Kidney (tissue), 14 donors: Measurements from ENCODE around the gene PID1. TPM values are rescaled to one million over a fixed set of nuclear protein-coding genes. Genes with fewer than 3 reads are reported as not detected.

Experiments
- DNase-seq, 5 donors: peaks; one replicate each; pipeline ENCODE4 v3.0.0-alpha.2; 2013 to 2020
- FAIRE-seq: peaks from 2 replicates; lab custom pipeline; 2012; peaks lifted over from hg19 to GRCh38; lab: Jason Lieb, UNC
- H3K27ac ChIP-seq, 2 donors: one replicate each; pipeline ENCODE4 v1.7.0; 2013; ENCODE audit warnings: low read depth in 2 of 2, low read length in 2 of 2, inconsistent platforms in 1 of 2
- H3K27me3 ChIP-seq: one replicate; pipeline ENCODE4 v1.7.1; 2013; ENCODE audit warnings: low read length, inconsistent platforms; ENCODE audit not compliant: control insufficient read depth, insufficient read depth
- H3K36me3 ChIP-seq, 3 donors: one replicate each; pipeline versions ENCODE4 v1.7.0 to v1.7.1; 2013; ENCODE audit warnings: low read length in 3 of 3, control low read depth in 1 of 3, inconsistent platforms in 1 of 3; ENCODE audit not compliant: insufficient read depth in 3 of 3, control insufficient read depth in 2 of 3
- H3K4me1 ChIP-seq, 3 donors: one replicate each; pipeline versions ENCODE4 v1.7.0 to v1.7.1; 2013; ENCODE audit warnings: low read length in 3 of 3, inconsistent platforms in 1 of 3, low read depth in 1 of 3; ENCODE audit not compliant: control insufficient read depth in 2 of 3, insufficient read depth in 2 of 3
- H3K4me3 ChIP-seq, 3 donors: one replicate each; pipeline versions ENCODE4 v1.7.0 to v1.8.1; 2013; ENCODE audit warnings: low read length in 3 of 3, control low read depth in 1 of 3, inconsistent platforms in 1 of 3
- H3K9ac ChIP-seq, 3 donors: one replicate each; pipeline versions ENCODE4 v1.7.0 to v1.7.1; 2013; ENCODE audit warnings: low read length in 3 of 3, control low read depth in 1 of 3, inconsistent platforms in 1 of 3
- H3K9me3 ChIP-seq, 3 donors: one replicate each; pipeline versions ENCODE4 v1.7.0 to v1.7.1; 2013; ENCODE audit warnings: low read length in 3 of 3, control low read depth in 1 of 3, inconsistent platforms in 1 of 3; ENCODE audit not compliant: control insufficient read depth in 2 of 3, insufficient read depth in 1 of 3
- intact Hi-C: fragments of 100-400 bp; cut with DNase I; formaldehyde crosslinking; loops from one replicate; pipeline ENCODE4 v1.11.1; 2022
- polyA plus RNA-seq: library from polyadenylated mRNA; stranded (reverse); fragments of 350-450 nt; fragmentation: Illumina TruSeq; extraction: RNeasy Lipid Tissue Mini Kit (QIAGEN cat#74804); gene quantifications from one replicate; pipeline ENCODE4 v1.2.3, GENCODE V29; 2014; ENCODE audit warnings: low read depth, low replicate concordance; ENCODE audit not compliant: insufficient read depth
- total RNA-seq: library from RNA; stranded (reverse); fragmentation: NEBNext Ultra II Directional; extraction: Animal tissue kit (Norgen Biotek cat#: 25700); gene quantifications from one replicate; pipeline ENCODE4 v1.2.1, GENCODE V29; 2021
- TF ChIP-seq, protein P1 (sequence below): IDR thresholded peaks from 3 replicates; pipeline ENCODE4 v1.5.1; 2012; ENCODE audit warnings: mild to moderate bottlenecking, moderate library complexity, borderline replicate concordance; ENCODE audit not compliant: insufficient read depth; ENCODE audit errors: extremely low read depth
- donor health status: control.
- donor health status: control.
- donor health status: control.
- donor health status: control.
- donor health status: control.
- donor health status: DM: yes; HTN: yes; CAD: no.
- donor health status: Normal renal cell carcinoma (clear cell type).

Gene PID1
- total and polyA plus RNA-seq, 2 donors from 2014 or later = 2.1 to 9.4 TPM

GRCh38 chr2:229133155-229133772 lies 137.8 kb downstream of the PID1 start:
- H3K9ac ChIP-seq = no peak overlapping the region
- H3K4me1 ChIP-seq = no peaks in the 10 kb centered on the region
- no peaks in the 10 kb centered on the region for H3K27me3 ChIP-seq
- no peaks in the 10 kb centered on the region for H3K36me3 ChIP-seq
- H3K4me3 ChIP-seq = no peak overlapping the region
- no peak for FAIRE-seq
- DNase-seq = peak in 3 of 5 donors; percentile 16 to 64 (median 55)
- no peak overlapping the region for H3K27ac ChIP-seq
- TF ChIP-seq, protein P1, sequence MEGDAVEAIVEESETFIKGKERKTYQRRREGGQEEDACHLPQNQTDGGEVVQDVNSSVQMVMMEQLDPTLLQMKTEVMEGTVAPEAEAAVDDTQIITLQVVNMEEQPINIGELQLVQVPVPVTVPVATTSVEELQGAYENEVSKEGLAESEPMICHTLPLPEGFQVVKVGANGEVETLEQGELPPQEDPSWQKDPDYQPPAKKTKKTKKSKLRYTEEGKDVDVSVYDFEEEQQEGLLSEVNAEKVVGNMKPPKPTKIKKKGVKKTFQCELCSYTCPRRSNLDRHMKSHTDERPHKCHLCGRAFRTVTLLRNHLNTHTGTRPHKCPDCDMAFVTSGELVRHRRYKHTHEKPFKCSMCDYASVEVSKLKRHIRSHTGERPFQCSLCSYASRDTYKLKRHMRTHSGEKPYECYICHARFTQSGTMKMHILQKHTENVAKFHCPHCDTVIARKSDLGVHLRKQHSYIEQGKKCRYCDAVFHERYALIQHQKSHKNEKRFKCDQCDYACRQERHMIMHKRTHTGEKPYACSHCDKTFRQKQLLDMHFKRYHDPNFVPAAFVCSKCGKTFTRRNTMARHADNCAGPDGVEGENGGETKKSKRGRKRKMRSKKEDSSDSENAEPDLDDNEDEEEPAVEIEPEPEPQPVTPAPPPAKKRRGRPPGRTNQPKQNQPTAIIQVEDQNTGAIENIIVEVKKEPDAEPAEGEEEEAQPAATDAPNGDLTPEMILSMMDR = peak; percentile 38
- H3K9me3 ChIP-seq = no peaks in the 10 kb centered on the region
- intact Hi-C loops = no loop called here

GRCh38 chr2:229132236-229132635 lies 138.9 kb downstream of the PID1 start:
- H3K9ac ChIP-seq = no peak overlapping the region
- no peaks in the 10 kb centered on the region for H3K9me3 ChIP-seq
- TF ChIP-seq, protein P1 = no peak
- no peak overlapping the region for H3K4me3 ChIP-seq
- no peaks in the 10 kb centered on the region for H3K27me3 ChIP-seq
- no peaks in the 10 kb centered on the region for H3K36me3 ChIP-seq
- H3K27ac ChIP-seq = no peak overlapping the region
- DNase-seq = no peak
- intact Hi-C loops = no loop called here
- no peak for FAIRE-seq
- H3K4me1 ChIP-seq = no peaks in the 10 kb centered on the region

DNA sequence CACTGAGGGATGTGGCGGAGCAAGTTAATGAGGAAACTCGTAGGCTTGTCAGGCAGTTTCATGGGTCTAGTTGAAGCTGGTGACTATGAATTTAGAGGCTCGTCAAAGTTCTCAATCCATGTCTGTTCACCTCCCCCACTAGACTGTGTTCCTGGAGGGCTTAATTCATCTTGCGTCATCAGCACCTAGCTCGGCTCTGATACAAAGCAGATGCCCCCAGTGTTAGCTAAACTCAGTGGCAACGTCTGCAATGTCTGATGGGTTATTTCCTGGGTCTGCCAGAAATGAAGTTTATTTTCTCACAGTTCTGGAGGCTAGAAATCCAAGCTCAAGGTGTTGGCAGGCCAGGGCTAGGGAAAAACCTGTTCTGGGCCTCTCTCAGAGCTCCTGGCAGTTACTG lies 140.6 kb downstream of the PID1 start:
- TF ChIP-seq, protein P1 = no peak
- H3K9ac ChIP-seq = no peak overlapping the region
- H3K4me3 ChIP-seq = no peak overlapping the region
- intact Hi-C loops = no loop called here
- H3K9me3 ChIP-seq = no peaks in the 10 kb centered on the region
- no peak overlapping the region for H3K27ac ChIP-seq
- no peaks in the 10 kb centered on the region for H3K4me1 ChIP-seq
- no peaks in the 10 kb centered on the region for H3K27me3 ChIP-seq
- H3K36me3 ChIP-seq = no peaks in the 10 kb centered on the region
- FAIRE-seq = no peak
- DNase-seq = no peak
